GM21390 (cell line): Measurements from ENCODE around the gene ALPL.

Source experiments
- ATAC-seq: cut with Tn5 transposase; IDR thresholded peaks from one replicate; pipeline ENCODE4 v1.9.1; 2021; ENCODE audit not compliant: unreplicated experiment

ALPL gene

GRCh38 chr1:21526441-21526840, 17.2 kb downstream of the ALPL start:
- no peak for ATAC-seq

- no peak for ATAC-seq
Observed at GRCh38 chr1:21530368-21531016, 21.3 kb downstream of the ALPL start.

- ATAC-seq: no peak
Observed at GRCh38 chr1:21531241-21531640, 22.0 kb downstream of the ALPL start.

- no peak for ATAC-seq
Observed at GRCh38 chr1:21532496-21532895, 23.3 kb downstream of the ALPL start.

GRCh38 chr1:21532992-21533534, 23.8 kb downstream of the ALPL start:
- no peak for ATAC-seq

GRCh38 chr1:21534146-21534545, 24.9 kb downstream of the ALPL start:
- ATAC-seq: no peak

- ATAC-seq: no peak
Observed at GRCh38 chr1:21534674-21535378, 25.6 kb downstream of the ALPL start.

GRCh38 chr1:21536218-21536617, 27.0 kb downstream of the ALPL start:
- no peak for ATAC-seq

GRCh38 chr1:21537511-21537931, 28.3 kb downstream of the ALPL start:
- ATAC-seq: no peak

GRCh38 chr1:21537932-21538630, 28.9 kb downstream of the ALPL start:
- ATAC-seq: no peak

- ATAC-seq: no peak
Observed at GRCh38 chr1:21539933-21540332, 30.7 kb downstream of the ALPL start.

- ATAC-seq: no peak
Observed at GRCh38 chr1:21541329-21541728, 32.1 kb downstream of the ALPL start.

- ATAC-seq: no peak
Observed at GRCh38 chr1:21541835-21542234, 32.6 kb downstream of the ALPL start.

- ATAC-seq: no peak
Observed at GRCh38 chr1:21543598-21543997, 34.4 kb downstream of the ALPL start.

- no peak for ATAC-seq
Observed at GRCh38 chr1:21544095-21544494, 34.9 kb downstream of the ALPL start.

GRCh38 chr1:21546122-21546825, 37.1 kb downstream of the ALPL start:
- no peak for ATAC-seq

- no peak for ATAC-seq
Observed at GRCh38 chr1:21547876-21548275, 38.7 kb downstream of the ALPL start.

GRCh38 chr1:21550097-21550496, 40.9 kb downstream of the ALPL start:
- no peak for ATAC-seq

- no peak for ATAC-seq
Observed at GRCh38 chr1:21550866-21551475, 41.7 kb downstream of the ALPL start.

GRCh38 chr1:21552715-21553114, 43.5 kb downstream of the ALPL start:
- ATAC-seq: no peak
